Natural killer cell treated with Interleukin-12 subunit alpha and Interleukin-12 subunit beta and Interleukin-15 and Interleukin-18, amount 100 ng/mL, for 72 hours (primary cell): ENCODE measurements around the gene CDC42BPB. TPM values are rescaled to one million over a fixed set of nuclear protein-coding genes. Genes with fewer than 3 reads are reported as not detected.
A peak's percentile ranks its signal among the peaks of the same experiment; 100 is the strongest.

ENCODE experiments used
- ATAC-seq, 2 donors: fragments of 150-1000 bp; cut with Tn5 transposase in 1 of 2; sonication (Bioruptor Pico), chemical (Tn5 transposase) in 1 of 2; 2 replicates each; pipeline ENCODE4 v1.10.0; 2021
- DNase-seq: peaks from one replicate; pipeline ENCODE4 v3.0.0; 2022; ENCODE audit warnings: low spot score
- H3K27ac Mint-ChIP-seq, 2 donors: 1 replicate in 1 of 2; 2 replicates in 1 of 2; pipeline ENCODE4 v1.8.0; 2022; ENCODE audit warnings: mixed read lengths in 2 of 2, mild to moderate bottlenecking in 1 of 2, moderate library complexity in 1 of 2
- H3K27me3 Mint-ChIP-seq, 2 donors: 1 replicate in 1 of 2; 2 replicates in 1 of 2; pipeline ENCODE4 v1.8.0; 2022; ENCODE audit warnings: mixed read lengths in 2 of 2
- H3K36me3 Mint-ChIP-seq: one replicate; pipeline ENCODE4 v1.8.0; 2022; ENCODE audit warnings: mixed read lengths
- H3K4me1 Mint-ChIP-seq, 2 donors: 1 replicate in 1 of 2; 2 replicates in 1 of 2; pipeline ENCODE4 v1.8.0; 2022; ENCODE audit warnings: low read depth in 2 of 2, mixed read lengths in 2 of 2, mild to moderate bottlenecking in 1 of 2
- H3K4me3 Mint-ChIP-seq: one replicate; pipeline ENCODE4 v1.8.0; 2022; ENCODE audit warnings: mixed read lengths
- H3K9me3 Mint-ChIP-seq: 2 replicates; pipeline ENCODE4 v1.8.0; 2022; ENCODE audit warnings: mixed read lengths
- total RNA-seq, 2 donors: library from RNA; stranded (reverse); gene quantifications; one replicate each; pipeline ENCODE4 v1.2.3, GENCODE V29; 2022

Gene CDC42BPB
- total RNA-seq, 2 donors from 2014 or later, result 2.2 to 3.6 TPM

DNA sequence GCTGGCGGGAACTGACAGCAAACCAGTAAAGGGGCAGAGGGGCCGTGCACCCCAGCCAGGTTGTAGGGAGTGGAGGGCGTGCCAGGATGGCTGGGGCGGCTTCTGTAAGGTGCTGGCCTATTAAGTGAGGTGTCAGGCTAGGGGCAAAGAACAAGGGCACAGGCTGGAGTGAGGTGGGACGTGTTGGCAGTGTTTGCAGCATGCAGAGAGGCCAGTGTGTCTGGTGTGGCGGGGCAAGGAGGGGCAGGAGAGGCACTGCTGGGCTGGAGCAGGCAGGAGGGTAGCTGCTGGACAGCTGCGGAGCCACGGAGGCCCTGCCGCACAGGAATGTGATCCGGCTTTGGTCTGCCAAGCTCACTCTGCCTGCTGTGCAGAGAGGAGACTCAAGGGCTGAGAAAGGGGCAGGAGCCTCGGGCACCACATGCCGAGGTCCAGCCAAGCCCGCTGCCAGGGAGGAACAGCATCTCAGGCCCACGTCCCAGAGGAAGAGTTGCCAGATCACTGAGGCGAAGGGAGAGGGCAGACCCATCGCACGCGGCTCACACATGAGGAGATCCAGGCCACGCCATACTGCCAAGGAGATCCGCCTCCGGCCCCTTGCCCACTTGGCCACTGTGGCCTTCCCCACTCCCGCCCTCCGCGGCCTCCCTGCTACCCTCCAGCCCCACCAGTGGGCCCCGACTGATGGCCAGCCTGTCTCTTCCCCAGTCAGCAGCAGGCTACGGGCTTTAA lies 88.1 kb downstream of the CDC42BPB start:
- ATAC-seq, result peak; percentile 16 to 31
- Mint-ChIP-seq H3K27ac (no peak overlapping the region), H3K9me3 (no peaks in the 10 kb centered on the region), H3K4me3 (no peak overlapping the region), H3K36me3 (no peaks in the 10 kb centered on the region), H3K4me1 (no peaks in the 10 kb centered on the region), H3K27me3 (peaks cover 0 to 2% of the 10 kb centered on the region in 2 donors)
- DNase-seq, result no peak

DNA sequence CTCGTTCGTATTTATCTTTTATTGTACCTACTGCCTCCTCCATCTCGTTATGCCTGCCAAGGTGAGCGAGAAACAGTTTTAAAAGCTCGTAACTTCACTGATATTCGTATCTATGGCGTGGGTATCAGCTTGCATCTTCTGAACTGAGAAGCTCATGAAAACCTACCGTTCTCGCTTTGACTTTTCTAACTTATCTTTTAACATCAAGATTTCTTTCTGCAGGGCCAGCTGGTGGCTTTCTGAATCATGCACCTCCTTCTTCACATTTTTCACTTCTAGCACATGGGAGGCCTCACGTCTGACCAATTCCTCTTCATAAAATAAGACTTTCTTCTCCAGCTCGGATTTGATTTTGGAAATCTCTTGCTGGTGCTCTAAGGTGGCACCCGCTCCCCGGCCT lies 89.0 kb downstream of the CDC42BPB start:
- H3K27ac Mint-ChIP-seq, result no peak overlapping the region
- DNase-seq (no peak), ATAC-seq (no peak)
- H3K27me3 Mint-ChIP-seq, result no peaks in the 10 kb centered on the region
- no peaks in the 10 kb centered on the region for H3K9me3 Mint-ChIP-seq
- no peaks in the 10 kb centered on the region for H3K36me3 Mint-ChIP-seq
- H3K4me1 Mint-ChIP-seq, result no peaks in the 10 kb centered on the region
- no peak overlapping the region for H3K4me3 Mint-ChIP-seq

DNA sequence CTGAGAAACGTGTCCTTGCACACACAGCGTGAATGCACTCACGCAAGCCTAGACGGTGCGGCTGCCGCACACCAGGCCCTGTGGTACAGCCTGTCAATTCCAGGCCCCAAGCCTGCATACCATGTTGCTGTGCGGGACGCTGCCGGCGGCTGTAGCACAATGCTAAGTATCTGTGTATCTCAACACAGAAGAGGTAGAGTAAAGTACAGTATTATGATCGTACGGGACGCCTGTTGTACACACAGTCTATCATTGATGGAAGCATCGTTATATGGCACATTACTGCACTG lies 89.9 kb downstream of the CDC42BPB start:
- no peaks in the 10 kb centered on the region for H3K9me3 Mint-ChIP-seq
- H3K36me3 Mint-ChIP-seq, result no peaks in the 10 kb centered on the region
- no peak overlapping the region for H3K27ac Mint-ChIP-seq
- H3K4me3 Mint-ChIP-seq, result no peak overlapping the region
- H3K27me3 Mint-ChIP-seq, result no peaks in the 10 kb centered on the region
- ATAC-seq (no peak), DNase-seq (no peak)
- H3K4me1 Mint-ChIP-seq, result no peaks in the 10 kb centered on the region

DNA sequence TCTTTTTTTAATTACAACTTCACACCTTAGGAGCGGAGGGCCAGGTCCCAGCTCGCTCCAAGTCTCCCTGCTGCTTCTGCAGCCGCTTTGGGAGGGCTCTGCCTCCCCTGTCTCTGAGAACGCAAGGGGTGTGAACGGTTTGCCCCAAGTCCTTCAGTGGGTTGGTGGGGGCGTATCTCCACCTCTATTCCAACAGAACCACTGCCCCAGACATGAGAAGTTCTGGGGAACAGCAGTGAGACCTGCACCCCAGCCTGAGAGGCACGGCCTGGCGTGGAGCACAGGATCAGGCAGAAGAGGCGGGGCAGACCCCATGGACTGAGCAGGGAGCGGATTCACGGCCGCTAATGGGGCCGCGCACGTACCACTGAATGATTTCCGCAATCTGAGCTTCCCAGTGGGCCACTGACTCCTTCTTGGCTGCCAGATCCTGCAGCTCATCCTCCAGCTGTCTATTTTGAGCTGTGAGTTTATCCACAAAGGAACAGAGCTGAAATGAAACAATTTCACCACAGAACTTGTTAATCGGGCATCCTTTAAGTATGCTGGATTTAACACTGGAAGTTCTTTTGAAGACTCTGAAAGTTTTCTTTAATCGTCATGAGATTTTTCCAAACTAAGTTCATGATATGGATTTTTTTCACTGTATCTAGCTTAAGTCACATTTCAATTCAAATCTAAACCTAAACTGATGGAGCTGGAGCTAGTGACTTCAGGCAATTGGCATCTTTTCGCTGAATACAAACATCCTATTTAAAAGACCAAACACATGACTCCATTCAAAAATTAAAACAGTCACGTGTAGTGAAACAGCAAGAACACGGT lies 90.5 kb downstream of the CDC42BPB start:
- DNase-seq (no peak), ATAC-seq (peak; percentile 19 to 22)
- Mint-ChIP-seq H3K27ac (no peak overlapping the region), H3K36me3 (no peaks in the 10 kb centered on the region), H3K4me1 (no peaks in the 10 kb centered on the region), H3K9me3 (no peaks in the 10 kb centered on the region), H3K4me3 (no peak overlapping the region), H3K27me3 (no peaks in the 10 kb centered on the region)

DNA sequence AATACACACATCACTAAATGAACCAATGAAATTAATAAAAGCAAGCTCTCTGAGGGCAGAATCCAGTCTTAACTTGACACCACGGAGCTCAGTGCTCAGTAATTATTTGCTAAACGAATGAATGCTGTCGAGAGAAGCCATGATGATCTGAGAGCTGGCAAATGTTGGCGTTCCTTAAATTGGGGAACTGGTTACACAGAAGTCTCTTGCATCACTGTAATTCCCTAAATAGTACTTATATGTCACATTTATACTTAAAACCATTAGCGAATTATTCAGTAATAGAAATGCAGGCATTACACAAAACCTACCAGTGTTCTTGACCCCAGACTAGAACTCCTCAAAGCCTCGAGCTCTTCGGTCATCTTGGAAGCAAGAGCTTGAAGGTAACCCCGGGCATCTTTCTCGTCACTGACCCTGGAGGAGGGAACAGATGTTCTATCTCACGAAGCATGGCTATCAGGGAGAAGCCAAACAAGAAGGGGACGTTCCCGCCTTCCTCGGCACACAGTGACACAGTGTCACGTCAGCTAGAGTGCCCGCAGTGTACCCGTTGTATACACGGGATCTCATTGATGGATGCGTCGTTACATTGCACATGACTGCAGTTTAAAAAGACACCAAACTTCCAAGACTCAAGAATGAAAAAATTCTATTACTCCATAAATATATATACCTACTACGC lies 91.2 kb downstream of the CDC42BPB start:
- Mint-ChIP-seq H3K9me3 (no peaks in the 10 kb centered on the region), H3K27ac (no peak overlapping the region), H3K36me3 (no peaks in the 10 kb centered on the region), H3K27me3 (no peaks in the 10 kb centered on the region), H3K4me1 (no peaks in the 10 kb centered on the region), H3K4me3 (no peak overlapping the region)
- ATAC-seq (no peak), DNase-seq (no peak)

DNA sequence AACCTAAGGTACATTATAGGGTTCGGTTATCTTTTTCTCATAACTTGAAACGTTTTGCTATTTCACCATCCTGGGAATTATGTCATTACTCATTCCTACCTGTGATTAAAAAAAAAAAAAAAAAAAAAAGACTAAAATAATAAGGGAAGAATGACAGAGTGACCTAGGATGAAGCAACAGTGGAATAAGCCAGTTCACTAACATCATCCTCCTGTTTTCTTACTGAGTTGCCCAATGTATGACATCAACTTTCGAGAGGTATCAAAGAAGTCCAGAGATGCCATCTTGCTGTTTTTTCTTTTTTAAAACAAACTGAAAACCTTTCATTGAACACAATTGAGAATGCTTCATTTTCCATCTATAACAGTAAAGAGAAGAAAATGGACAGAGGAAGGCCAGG lies 92.1 kb downstream of the CDC42BPB start:
- no peak overlapping the region for H3K27ac Mint-ChIP-seq
- no peaks in the 10 kb centered on the region for H3K9me3 Mint-ChIP-seq
- no peaks in the 10 kb centered on the region for H3K27me3 Mint-ChIP-seq
- H3K36me3 Mint-ChIP-seq, result no peaks in the 10 kb centered on the region
- no peaks in the 10 kb centered on the region for H3K4me1 Mint-ChIP-seq
- no peak for DNase-seq
- H3K4me3 Mint-ChIP-seq, result no peak overlapping the region
- no peak for ATAC-seq

DNA sequence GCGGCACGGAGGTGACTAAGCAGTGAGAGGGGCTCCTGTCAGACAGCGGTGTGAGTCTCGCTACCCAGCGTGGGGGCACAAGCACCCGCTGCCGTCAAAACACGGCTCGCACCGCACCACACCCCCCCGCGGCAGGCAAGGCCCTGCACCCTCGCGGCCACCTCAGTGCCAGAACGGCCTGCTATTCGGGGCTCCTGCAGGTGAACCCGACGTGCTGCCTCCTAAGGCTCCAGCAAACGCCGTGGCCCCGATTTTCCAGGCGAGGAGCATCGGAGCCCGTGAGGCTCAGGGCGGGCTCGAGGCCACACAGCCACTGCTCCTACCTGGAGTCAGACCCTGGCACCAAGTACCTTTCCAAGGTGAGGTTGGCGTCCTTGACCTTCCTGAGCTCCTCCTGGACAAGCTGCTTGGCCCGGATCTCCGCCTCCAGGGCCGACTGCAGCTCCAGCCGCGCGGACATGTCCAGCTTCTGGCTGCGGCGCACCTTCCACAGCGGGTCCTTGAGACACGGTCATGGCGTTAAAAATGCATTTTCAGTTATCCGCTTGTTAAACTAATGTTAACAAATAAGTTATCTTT lies 93.1 kb downstream of the CDC42BPB start:
- Mint-ChIP-seq H3K27me3 (no peaks in the 10 kb centered on the region), H3K36me3 (no peaks in the 10 kb centered on the region), H3K4me1 (no peaks in the 10 kb centered on the region), H3K9me3 (no peaks in the 10 kb centered on the region), H3K4me3 (no peak overlapping the region), H3K27ac (no peak overlapping the region)
- DNase-seq (no peak), ATAC-seq (no peak)

DNA sequence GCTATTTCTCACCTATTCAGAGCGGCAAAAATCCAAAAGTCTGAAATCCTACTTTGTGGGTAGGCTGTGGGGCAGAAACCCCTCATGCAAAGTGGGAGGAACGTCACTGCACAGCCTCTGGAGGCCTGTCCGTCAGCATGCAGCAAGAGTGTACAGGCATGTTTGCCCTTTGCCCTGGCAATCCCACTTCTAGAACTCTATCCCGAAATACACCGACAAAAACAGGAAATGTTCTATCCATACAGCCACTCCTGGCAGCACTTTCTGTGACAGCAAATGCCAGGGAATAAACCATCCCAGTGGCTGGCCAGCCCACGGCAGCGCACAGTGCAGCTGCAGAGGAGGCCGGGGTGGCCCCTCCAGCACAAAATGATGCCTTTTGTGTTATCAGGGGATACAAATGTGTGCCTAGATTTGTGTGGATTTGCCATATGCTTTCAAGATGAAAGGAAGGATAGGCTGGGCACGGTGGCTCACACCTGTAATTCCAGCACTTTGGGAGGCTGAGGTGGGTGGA lies 95.2 kb downstream of the CDC42BPB start:
- H3K36me3 Mint-ChIP-seq, result no peaks in the 10 kb centered on the region
- no peaks in the 10 kb centered on the region for H3K9me3 Mint-ChIP-seq
- no peaks in the 10 kb centered on the region for H3K4me1 Mint-ChIP-seq
- no peaks in the 10 kb centered on the region for H3K27me3 Mint-ChIP-seq
- no peak overlapping the region for H3K27ac Mint-ChIP-seq
- no peak for ATAC-seq
- DNase-seq, result no peak
- no peak overlapping the region for H3K4me3 Mint-ChIP-seq

DNA sequence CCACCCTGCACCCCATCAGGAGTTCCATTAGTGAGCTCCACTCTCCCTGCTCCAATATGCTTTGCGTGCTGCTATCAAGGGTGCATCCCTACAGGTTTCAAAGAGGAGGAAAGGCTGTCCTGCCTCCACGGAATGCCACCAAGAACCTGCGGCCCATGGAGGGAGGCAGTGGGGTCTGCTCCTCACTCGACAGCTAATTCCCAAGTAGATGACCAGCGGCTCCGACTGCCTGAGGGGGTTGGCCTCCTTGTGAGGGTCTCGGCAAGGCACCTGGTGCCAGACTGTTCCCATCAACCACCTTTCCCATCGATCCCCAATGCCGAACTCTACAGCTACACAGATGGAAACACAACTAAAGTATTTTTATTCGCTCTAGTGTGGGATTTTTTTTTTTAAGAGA lies 98.9 kb downstream of the CDC42BPB start:
- H3K36me3 Mint-ChIP-seq, result no peaks in the 10 kb centered on the region
- no peaks in the 10 kb centered on the region for H3K9me3 Mint-ChIP-seq
- H3K27ac Mint-ChIP-seq, result no peak overlapping the region

DNA sequence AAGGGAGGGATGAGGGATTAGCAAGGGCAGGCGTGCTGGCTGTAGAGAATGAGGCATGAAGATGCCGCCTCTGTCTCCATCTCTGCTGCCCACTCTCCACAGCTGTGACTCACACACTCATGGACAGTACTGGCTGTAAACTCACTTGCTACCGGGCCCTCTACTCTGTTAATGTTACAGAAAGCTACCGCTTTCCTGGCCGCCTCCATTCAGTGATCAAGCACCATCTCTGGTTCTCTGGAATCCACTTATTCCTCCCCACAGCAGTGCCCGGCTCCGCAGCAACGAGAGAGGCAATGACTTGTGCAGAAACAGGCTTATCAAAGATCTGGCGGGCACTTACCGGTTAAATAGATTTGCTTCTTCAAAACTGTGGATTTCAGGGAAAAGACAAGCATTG lies 100.1 kb downstream of the CDC42BPB start:
- no peak overlapping the region for H3K27ac Mint-ChIP-seq
- H3K36me3 Mint-ChIP-seq, result no peaks in the 10 kb centered on the region
- no peaks in the 10 kb centered on the region for H3K4me1 Mint-ChIP-seq
- H3K27me3 Mint-ChIP-seq, result no peaks in the 10 kb centered on the region
- ATAC-seq (peak in 1 of 2 donors; percentile 28), DNase-seq (no peak)
- H3K4me3 Mint-ChIP-seq, result no peak overlapping the region
- H3K9me3 Mint-ChIP-seq, result no peaks in the 10 kb centered on the region

More for the DNA sequence above, 98.9 kb downstream of the CDC42BPB start:
- ATAC-seq (no peak), DNase-seq (no peak)
- no peaks in the 10 kb centered on the region for H3K4me1 Mint-ChIP-seq
- H3K27me3 Mint-ChIP-seq, result no peaks in the 10 kb centered on the region
- H3K4me3 Mint-ChIP-seq, result no peak overlapping the region

DNA sequence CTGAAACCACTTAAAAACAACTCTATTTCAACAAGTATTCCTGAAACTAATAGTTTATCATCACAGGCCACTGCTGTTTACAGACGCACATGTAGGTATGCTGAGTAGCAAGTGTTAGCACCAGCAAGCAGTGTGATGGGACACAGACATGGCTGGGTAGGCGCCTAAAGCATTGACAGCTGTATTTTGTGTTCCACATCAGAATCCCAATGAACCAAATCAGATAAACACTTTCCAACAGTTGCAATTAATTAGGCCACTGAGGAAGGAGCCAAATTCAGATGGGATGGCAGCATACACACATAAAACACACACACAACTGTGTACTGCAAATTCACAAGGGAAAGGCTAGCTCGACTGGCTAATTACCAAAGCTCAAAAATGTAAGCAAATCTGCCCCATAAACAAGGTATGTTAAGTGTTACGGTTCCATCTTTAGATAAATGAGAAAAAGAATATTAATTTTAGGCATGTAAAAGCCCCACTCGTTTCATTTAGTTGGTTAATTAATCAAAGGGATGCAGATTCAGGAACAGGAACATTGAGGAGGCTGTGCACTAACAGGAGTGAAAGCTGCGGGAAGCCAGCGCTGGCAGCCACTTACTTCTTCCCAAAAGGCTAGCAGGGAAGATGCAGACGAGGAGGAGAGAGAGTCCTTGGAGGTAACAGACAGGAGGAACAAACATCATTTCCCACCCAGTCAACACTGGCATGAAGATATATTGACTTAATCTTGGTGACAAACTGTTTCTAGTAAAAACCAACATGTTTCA lies 101.5 kb downstream of the CDC42BPB start:
- ATAC-seq (no peak), DNase-seq (no peak)
- Mint-ChIP-seq H3K4me3 (no peak overlapping the region), H3K36me3 (no peaks in the 10 kb centered on the region), H3K27ac (no peak overlapping the region), H3K9me3 (no peaks in the 10 kb centered on the region), H3K27me3 (no peaks in the 10 kb centered on the region), H3K4me1 (no peaks in the 10 kb centered on the region)

DNA sequence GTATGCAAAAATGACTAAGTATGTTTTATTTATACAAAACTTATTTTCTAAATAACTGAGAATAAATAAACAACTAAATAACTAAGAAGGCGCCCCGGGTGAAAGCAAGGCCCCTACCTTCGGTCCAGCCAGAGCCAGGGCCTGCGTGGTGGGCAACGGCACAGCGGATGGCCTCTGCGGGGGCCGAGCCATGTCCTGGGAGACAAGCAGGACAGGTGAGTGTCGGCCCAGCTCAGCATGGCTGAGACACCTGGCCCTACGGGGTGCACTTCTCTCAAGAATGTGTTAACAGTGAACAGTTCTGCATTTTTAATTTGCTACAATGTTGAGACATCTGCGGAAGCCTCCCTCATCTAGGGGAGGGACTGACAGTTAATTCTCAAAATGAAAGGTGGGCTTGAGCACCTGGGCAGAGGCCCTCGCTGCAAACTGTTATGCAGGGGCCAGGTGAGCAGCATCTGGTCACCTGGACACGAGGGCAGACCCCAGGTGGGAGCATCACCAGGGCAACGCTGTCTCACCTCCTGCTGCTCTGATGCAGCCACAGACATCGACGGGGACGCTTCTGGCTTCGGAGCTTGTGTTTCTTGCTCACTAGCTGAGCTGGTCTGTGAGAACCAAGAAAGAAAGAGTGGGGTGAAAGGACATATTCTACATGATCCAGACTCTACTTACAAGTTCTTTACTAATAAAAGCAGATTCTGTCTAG lies 103.1 kb downstream of the CDC42BPB start:
- no peaks in the 10 kb centered on the region for H3K9me3 Mint-ChIP-seq
- peaks cover 3 to 4% of the 10 kb centered on the region in 2 donors for H3K4me1 Mint-ChIP-seq
- H3K27me3 Mint-ChIP-seq, result no peaks in the 10 kb centered on the region

DNA sequence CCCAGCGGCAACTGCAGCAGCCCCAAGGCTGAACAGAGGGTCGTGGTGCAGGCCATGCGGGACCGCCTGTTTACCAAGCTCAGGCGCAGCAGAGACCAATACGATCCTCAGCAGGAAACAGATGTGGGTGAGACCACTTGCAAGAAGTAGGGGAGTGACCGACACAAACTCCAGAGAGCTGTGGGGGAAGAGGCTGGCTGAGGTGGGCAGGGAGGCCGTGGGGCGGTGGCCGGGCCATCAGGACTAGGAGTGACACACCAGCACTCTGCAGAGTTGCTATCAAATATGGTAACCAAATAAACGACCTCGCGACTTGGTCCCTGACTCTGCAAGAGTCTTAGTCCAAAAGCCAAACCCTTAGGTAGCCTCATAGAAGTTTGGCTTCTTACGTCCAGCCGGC lies 104.2 kb downstream of the CDC42BPB start:
- DNase-seq (no peak), ATAC-seq (no peak)
- H3K36me3 Mint-ChIP-seq, result no peaks in the 10 kb centered on the region
- H3K27me3 Mint-ChIP-seq, result no peaks in the 10 kb centered on the region
- H3K4me3 Mint-ChIP-seq, result no peak overlapping the region
- H3K27ac Mint-ChIP-seq, result no peak overlapping the region
- H3K4me1 Mint-ChIP-seq, result peaks cover 9 to 10% of the 10 kb centered on the region in 2 donors
- no peaks in the 10 kb centered on the region for H3K9me3 Mint-ChIP-seq

More for the DNA sequence above, 103.1 kb downstream of the CDC42BPB start:
- Mint-ChIP-seq H3K36me3 (no peaks in the 10 kb centered on the region), H3K27ac (no peak overlapping the region), H3K4me3 (no peak overlapping the region)
- no peak for ATAC-seq
- no peak for DNase-seq
